HG02884 (cell line): Measurements from ENCODE around the gene LCE4A.
"Not testable (repeated sequence)": the region's sequence is repeated elsewhere in the genome, so short reads cannot be mapped to it uniquely, and the experiment has no call there.

Experiments
- ATAC-seq: cut with Tn5 transposase; IDR thresholded peaks from one replicate; pipeline ENCODE4 v1.9.1; 2021; ENCODE audit warnings: mild to moderate bottlenecking, moderate library complexity; ENCODE audit not compliant: unreplicated experiment

The LCE4A gene, protein sequence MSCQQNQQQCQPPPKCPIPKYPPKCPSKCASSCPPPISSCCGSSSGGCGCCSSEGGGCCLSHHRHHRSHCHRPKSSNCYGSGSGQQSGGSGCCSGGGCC

DNA sequence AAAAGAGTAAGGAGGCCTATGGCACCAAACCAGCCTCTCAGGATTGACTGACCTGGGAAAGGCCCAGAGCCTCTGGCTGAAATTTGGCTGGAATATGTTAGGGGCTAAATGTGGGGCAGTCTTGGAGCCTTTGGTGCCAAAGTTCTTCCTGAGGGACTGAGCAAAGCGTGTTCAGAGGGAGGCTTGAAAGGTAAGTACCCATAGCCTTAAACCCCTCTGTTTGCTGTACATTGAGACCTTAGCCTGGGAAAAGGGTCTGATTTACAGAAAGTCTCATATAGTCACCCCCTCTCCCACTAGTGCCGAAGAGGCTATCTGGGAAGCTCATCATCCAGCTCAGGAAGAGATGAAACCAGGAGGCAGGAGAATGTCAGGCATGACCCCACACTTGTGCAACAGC is at the start of gene LCE4A:
Gene LCE4A (plus strand): TSS at position 301 of the 400 bp plus-strand sequence. CDS start 916 bp downstream, outside the sequence.
- ATAC-seq, result no peak

DNA sequence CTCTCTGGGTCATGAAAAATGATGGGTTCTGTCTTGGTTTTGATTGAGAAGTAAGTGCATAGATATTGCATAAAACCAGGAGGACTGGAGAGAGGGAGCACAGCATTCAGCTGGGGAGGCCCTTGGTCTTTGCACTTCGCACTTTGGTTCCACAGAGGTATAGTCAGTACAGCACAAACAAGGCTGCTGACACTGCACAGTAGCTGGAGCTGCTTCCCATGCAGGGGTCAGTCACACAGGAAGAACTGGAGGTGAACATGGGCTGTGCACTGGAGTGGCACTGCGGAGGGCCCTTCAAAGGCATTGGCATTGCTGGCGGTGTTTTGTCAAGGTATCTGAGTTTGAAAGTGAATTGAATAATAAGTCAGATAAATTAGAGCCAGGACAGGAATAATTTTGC is 49.3 kb upstream of the LCE4A start:
- no peak for ATAC-seq

DNA sequence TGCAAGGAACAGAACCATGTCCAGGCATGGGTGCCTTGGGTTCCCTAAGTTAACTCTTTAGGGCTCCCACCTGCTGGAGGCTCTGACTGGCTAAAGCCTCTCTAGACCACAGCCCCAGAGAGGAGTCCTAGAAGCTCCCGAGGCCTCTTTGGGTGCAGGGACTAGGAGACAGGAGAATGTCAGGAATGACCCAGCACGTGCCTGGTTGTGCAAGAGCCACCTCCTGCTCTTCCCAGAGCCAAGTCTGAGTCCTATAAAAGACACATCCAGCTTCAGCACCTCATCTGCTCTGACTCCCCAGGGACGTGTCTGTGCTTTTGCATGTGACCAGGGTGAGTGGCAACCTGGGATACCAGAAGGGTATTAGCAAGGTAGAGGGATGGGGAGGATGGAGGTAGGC is 44.9 kb upstream of the LCE4A start, which contains the start of gene LCE2D:
Gene LCE2D (plus strand): TSS at position 283 of the 400 bp plus-strand sequence. CDS start 726 bp downstream, outside the sequence.
- ATAC-seq, result no peak

DNA sequence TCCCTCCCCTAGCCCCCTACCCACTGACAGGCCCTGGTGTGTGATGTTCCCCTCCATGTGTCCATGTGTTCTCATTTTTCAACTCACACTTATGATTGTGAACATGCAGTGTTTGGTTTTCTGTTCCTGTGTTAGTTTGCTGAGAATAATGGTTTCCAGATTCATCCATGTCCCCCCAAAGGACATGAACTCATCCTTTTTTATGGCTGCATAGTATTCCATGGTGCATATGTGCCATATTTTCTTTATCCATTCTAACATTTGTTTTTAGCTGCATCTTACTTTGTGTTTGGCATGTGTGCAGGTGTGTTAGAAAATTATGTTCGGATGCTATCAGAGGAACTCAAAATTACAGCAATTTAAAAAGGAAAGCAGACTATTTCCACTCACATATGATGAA is 41.8 kb upstream of the LCE4A start:
- ATAC-seq, result not testable (repeated sequence)

DNA sequence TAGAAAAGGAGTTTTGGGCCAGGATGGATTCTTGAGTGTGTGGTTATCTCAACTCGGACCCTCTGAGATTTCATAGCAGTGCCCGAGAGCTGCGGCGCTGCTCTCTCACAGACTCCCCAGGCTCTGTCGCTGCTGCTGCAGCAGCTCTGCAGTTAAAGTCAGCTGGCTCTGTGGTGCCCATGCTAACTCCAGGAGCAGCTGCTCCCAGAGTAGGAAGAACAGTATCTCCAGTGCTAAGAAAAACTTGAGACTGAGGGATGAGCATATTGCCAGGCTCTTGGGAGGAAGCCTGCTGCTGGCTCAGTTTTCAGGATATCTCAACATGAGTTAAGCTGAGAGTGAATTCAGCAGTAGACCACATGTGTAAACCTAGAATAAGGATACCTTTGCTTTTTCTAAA is 40.3 kb upstream of the LCE4A start:
- ATAC-seq, result no peak

DNA sequence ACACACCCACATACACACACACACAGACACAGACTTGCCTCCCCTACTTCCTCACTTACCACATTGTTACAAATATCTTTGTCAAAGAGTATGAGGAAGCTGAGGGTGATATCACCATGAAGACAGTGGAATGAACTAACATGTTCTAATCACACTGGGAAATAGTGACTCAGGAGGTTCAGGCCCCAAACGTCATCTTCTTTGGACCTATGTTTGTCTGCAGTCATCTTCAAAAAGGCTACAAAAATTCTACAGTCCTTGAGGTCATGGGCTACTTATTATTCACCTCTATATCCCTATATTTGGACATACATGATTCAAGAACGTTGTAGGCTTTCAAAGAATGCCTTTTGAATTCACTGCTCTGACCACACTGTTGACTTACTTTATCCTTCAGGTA is 34.9 kb upstream of the LCE4A start:
- ATAC-seq, result no peak

DNA sequence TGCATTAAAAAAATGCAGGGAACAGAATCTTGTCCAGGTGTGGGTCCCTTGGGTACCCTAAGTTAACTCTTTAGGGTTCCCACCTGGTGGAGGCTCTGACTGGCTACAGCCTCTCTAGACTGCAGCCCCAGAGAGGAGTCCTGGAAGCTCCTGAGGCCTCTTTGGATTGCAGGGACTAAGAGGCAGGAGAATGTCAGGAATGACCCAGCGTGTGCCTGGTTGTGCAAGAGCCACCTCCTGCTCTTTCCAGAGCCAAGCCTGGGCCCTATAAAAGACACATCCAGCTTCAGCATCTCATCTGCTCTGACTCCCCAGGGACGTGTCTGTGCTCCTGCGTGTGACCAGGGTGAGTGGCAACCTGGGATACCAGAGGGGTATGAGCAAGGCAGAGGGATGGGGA is 33.0 kb upstream of the LCE4A start, which contains the start of gene LCE2C:
Gene LCE2C (plus strand): TSS at position 297 of the 400 bp plus-strand sequence. CDS start 737 bp downstream, outside the sequence.
- not testable (repeated sequence) for ATAC-seq

DNA sequence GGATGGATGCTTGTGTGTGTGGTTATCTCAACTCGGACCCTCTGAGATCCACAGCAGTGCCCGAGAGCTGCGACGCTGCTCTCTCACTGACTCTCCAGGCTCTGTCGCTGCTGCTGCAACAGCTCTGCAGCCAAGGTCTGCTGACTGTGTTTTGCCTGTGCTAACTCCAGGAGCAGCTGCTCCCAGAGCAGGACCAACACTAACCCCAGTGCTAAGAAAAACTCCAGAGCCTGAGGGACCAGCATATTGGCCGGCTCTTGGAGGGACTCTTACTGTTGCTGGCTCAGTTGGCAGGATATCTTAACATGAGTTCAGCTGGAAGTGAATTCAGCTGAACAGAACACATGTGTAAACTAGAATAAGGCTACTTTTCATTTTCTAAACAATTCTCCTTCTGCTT is 28.5 kb upstream of the LCE4A start:
- no peak for ATAC-seq

DNA sequence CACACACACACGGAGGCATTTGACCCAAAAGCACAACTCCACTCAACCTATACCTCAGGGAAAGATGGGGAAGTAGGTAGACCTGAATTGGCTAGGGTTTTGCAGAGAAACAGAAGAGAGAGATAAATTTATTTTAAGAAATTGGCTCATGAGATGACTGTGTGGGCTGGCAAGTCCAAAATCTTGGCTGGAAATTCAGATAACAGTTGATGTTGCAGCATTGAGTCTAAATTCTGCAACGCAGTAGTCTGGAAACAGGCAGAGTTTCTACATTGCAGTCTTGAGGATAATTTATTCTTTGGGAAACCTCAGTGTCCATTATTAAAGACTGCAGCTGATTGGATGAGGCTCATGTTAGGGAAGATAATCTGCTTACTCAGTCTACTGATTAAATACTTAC is 26.3 kb upstream of the LCE4A start:
- no peak for ATAC-seq

DNA sequence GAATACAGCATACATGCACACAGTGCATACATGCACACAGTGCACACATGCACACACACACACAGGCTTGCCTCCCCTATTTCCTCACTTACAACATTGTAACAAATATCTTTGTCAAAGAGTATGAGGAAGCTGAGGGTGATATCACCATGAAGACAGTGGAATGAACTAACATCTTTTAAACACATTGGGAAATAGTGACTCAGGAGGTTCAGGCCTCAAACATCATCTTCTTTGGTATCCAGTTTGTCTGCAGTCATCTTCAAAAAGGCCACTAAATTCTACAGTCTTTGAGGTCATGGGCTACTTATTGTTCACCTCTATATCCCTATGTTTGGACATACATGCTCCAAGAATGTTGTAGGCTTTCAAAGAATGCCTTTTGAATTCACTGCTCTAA is 24.1 kb upstream of the LCE4A start:
- no peak for ATAC-seq

DNA sequence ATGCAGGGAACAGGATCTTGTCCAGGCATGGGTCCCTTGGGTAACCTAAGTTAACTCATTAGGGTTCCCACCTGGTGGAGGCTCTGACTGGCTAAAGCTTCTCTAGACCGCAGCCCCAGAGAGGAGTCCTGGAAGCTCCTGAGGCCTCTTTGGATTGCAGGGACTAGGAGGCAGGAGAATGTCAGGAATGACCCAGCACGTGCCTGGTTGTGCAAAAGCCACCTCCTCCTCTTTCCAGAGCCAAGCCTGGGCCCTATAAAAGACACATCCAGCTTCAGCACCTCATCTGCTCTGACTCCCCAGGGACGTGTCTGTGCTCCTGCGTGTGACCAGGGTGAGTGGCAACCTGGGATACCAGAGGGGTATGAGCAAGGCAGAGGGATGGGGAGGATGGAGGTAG is 22.1 kb upstream of the LCE4A start, which contains the start of gene LCE2B:
Gene LCE2B (plus strand): TSS at position 301 of the 400 bp plus-strand sequence. CDS start 721 bp downstream, outside the sequence.
- ATAC-seq, result not testable (repeated sequence)

DNA sequence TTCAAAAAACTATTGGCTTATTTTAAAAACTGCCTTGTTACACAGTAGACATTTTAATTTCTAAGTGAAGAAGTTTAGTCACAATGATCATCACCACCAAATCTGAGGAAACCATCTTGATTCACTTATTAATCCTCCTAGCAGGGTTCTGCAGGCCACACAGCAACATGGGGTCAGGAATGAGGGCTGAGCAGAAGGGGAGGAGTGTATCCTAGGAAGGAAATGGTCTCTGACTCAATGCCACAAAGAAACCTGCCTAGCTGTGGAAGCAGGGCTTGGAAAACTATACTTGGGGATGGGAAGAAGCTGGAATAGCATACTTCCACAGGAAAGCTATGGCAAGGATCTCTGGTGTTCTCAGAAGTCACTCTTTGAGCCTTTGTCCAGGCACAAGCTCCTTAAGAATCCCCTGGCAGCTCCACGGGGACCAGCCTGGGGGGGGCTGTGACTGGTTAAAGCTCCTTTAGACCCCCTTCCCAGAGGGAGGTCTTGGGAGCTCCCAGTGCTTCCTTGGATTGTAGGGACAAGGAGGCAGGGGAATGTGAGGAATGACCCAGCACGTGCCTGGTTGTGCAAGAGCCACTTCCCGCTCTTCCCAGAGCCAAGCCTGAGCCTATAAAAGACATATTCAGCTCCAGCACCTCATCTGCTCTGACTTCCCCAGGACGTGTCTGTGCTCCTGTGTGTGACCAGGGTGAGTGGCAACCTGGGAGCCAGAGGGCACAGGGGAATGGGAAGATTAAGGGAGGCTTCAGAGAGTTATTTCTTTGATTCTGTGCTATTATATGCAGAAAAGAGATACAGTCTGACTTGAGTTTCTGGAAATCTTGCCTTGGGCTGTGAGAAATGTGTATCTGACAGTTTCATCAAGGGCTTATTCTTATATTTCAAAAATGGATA is 10.0 kb upstream of the LCE4A start, which contains the start of gene LCE2A:
Gene LCE2A (plus strand): TSS at position 645 of the 900 bp plus-strand sequence. CDS start 557 bp downstream, outside the sequence.
- no peak for ATAC-seq

DNA sequence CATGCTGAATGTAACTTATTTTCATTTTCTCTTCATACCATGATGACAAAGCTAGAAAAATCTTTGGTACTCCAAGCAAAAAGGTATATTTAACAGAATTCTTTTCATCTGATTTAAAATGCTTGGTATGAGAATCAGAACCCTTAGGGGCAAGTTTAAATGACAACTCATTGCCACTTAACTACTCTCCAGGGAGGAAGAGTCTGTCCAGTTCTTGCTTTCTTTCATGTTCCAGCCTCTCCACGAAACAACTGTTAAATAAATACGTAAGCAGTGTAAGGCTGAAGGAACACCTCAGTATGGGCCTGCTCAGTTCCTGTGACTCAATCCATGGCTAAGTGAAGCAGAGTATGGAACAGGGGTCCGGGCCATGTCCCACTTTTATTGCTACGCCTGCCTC is 8.2 kb upstream of the LCE4A start:
- ATAC-seq, result no peak

DNA sequence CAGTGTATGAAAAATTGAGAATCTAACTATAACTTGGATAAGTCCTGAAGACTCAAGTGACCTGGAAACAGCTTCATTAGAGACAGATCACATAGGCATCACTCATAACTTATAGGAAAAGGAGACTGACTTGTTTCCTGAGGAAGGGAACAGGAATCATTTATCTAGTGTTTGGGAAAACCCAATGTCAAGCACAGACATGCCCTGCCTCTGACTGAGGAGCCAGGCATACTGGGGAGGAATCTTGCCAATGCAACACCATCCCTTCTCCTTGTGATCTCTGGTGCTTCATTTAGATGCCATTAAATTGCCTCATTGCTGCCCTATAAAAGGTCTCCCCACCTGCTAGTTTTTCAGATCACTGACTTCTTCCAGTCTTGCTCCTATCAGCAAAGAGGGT is 10.3 kb downstream of the LCE4A start:
- ATAC-seq, result no peak

DNA sequence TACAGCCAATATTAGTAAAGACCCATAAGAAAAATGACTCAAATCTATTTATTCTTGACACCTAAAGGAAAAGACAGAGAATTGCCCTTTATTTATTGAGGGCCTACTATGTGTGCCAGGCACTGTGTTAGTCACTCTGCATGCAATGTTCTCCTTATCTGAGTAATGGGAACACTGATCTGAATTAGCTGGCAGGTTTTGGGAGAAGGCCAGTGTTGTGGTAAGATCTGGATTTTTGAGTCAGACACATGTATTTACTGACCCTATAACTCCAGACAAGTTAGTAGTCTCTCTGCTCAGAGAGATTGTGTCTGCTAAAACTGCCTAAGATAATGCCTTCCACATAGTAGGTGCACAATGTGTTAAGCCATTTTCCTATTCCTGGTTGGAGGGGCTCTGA is 17.3 kb downstream of the LCE4A start:
- ATAC-seq, result no peak

DNA sequence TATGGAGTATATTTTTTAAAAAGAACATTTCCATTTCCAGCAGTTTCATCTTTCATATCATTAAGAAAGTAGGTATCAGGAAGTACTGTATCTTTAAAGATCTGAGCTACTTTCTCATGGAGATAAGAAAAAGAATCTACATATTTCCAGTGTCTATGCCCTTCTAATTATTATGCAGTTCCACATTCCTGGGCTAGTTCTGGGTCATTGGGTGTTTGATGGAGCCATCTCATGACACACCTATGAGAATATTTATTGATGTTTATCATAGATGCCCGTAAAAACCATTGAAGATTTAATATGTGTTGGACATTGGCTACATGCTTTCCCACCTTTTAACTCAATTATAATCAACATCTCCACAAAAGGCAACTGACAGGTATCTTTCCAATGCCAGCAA is 21.0 kb downstream of the LCE4A start:
- ATAC-seq, result no peak

DNA sequence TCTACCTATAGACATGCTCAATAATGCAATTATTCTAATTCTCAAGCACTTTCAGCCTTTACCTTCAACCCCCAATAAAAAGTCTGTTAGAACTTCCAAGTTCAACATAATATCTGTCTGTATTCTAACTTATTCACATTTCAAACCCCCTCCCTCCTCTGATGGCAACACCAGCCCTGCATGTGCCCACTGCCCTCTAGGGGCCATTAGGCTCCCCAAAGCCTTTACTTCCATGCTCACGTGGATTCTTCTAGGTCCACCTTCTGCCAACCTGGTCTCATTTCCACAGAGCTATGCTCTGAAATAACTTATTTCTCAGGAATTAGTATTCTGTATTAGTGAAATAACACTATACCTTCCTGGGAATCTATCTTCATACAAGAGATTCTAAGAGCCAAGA is 27.7 kb downstream of the LCE4A start:
- no peak for ATAC-seq

DNA sequence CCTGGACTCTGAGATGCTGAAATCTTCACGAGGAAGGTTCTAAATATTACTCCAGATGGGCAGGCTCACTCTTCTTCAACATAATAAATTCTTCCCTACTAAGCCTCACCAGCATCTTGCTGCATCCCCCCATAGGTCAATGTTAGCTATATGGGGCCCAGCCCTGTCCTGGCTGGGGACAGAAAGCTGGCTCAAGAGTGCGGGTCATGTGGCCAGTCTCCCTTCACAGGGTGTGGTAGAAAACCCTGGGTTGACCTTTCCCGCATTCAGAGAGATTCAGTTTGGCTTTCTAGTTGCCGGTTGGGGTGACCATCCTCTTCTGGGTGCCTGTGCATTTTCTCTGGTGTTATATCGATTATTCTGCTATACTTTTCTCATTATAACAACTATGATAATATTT is 30.0 kb downstream of the LCE4A start:
- ATAC-seq, result no peak

DNA sequence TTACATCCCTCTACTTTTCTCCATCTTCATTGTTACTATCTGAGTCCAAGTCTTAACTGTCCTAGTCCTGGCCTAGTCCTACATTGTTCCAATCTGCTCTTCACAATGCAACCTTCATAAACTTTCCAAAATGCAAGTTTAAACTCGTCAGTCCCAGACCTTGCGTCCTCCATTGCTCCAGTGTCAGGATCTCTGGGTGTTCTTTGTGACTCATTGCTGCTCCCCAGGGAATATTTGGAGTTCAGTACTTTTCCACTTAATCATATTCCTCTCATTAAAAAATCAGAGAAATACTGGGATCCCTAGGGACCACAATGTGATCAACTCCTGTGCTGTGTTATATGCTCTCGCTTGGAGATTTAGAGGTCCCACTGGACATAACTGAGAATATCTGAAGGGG is 31.9 kb downstream of the LCE4A start:
- no peak for ATAC-seq

DNA sequence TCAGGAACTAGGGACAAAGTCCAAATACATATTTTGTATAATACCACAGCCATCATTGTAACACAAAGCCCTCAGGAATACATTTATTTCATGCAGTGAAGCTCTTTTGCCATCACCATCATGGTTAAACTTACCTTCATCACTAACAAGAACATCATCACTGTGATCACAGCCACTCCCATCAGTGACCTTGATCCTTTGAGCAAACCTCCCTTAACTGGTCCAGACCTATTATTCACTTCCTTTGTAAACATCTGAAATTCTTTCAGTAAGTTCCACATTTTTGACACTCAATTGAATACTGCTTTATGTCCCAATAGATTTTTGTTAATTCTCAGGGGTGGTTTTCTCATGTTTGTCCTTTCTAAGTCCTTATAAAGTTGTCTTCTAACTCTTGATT is 33.7 kb downstream of the LCE4A start:
- ATAC-seq, result no peak

DNA sequence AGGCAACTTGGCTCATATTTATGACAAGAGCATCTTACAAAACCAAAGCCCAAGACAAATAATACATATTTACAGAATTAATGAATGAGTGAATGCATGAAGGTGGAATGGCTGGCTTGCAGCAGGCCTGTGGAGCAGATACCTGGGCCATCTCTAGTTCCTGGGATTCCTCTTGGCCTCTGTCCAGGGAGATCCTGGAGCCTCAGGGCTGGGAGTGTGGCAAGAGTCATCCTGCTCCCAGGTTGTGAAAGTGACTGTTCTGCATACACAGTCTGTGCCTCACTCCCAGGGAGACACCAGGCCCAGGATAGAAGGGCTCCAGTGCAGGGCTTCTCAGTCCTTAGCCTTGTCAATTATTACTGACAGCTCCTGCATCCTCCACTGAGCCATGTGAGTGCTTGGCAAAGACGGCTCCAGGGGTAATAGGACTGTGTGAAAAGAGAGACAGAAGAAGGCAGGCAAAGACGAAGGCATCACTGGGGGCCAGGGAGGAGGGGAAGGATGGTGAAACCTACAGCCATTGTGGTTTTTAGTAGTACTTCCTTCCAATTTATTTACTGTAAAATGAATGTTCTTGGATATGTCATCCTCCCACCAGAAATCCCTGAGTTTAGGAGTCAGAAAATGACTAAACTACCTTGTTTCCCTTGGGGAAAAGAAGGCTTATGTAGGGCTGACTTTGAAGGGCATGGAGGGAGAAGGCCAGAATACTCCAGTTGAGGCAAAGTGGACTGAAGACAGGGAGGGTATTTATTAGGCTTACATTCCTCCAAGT is 35.6 kb downstream of the LCE4A start:
- ATAC-seq, result no peak
